K562 (cell line): Measurements from ENCODE around the gene OSBP2.
"Not testable (repeated sequence)": the region's sequence is repeated elsewhere in the genome, so short reads cannot be mapped to it uniquely, and the experiment has no call there.

Source experiments
- ASH1L ChIP-seq: fragments of 450-650 bp; IDR thresholded peaks from 2 replicates; pipeline ENCODE4 v1.6.1; 2018; ENCODE audit warnings: borderline replicate concordance, mild to moderate bottlenecking, low read depth; ENCODE audit not compliant: partially characterized antibody
- HCFC1 ChIP-seq: IDR thresholded peaks from 2 replicates; pipeline ENCODE4 v1.6.1; 2012; ENCODE audit warnings: low read depth, low read length, improper control_type of control experiment
- MNT ChIP-seq, 2 experiments: fragments of 450-650 bp; conservative IDR thresholded peaks; 2 replicates each; pipeline ENCODE4 v1.6.1; 2017; ENCODE audit warnings: mild to moderate bottlenecking in 2 of 2, moderate library complexity in 2 of 2
- NR4A1 ChIP-seq, 2 experiments: fragments of 250-450 bp in 1 of 2; fragments of 450-650 bp in 1 of 2; sonication (Bioruptor Pico) in 1 of 2; IDR thresholded peaks; 2 replicates each; pipeline versions ENCODE4 v1.4.0 to v1.6.1; 2016 to 2020; ENCODE audit warnings: mild to moderate bottlenecking in 2 of 2, missing compliant biosample characterization in 1 of 2, missing genetic modification characterization in 1 of 2, moderate library complexity in 1 of 2
- SPI1 ChIP-seq: IDR thresholded peaks from 2 replicates; pipeline ENCODE4 v1.6.1; 2011; ENCODE audit warnings: low read depth, low read length, control low read depth, borderline replicate concordance
- TGIF2 ChIP-seq: sonication (generic); formaldehyde crosslinking; IDR thresholded peaks from 2 replicates; pipeline ENCODE4 v1.8.1; 2022; ENCODE audit warnings: mild to moderate bottlenecking, missing genetic modification reagents, moderate library complexity
- TF ChIP-seq, protein P1 (sequence below): sonication (generic); formaldehyde crosslinking; IDR thresholded peaks from 2 replicates; pipeline ENCODE4 v1.9.0; 2022; ENCODE audit warnings: mild to moderate bottlenecking, missing genetic modification reagents
- TF ChIP-seq, protein P2 (sequence below): sonication (generic); formaldehyde crosslinking; IDR thresholded peaks from 2 replicates; pipeline ENCODE4 v1.5.0; 2020; ENCODE audit warnings: missing genetic modification reagents
- TF ChIP-seq, protein P3 (sequence below), 3 experiments: IDR thresholded peaks in 2 of 3; conservative IDR thresholded peaks in 1 of 3; 2 replicates each; pipeline ENCODE4 v1.5.1; 2011 to 2012; ENCODE audit warnings: low read length in 3 of 3, mild to moderate bottlenecking in 3 of 3, control low read depth in 2 of 3, improper control_type of control experiment in 1 of 3, inconsistent platforms in 1 of 3, low read depth in 1 of 3, mixed read lengths in 1 of 3, moderate library complexity in 1 of 3; ENCODE audit not compliant: insufficient read depth in 2 of 3
- TF ChIP-seq, protein P4 (sequence below): fragments of 450-650 bp; IDR thresholded peaks from 2 replicates; pipeline ENCODE4 v1.6.1; 2016; ENCODE audit warnings: borderline replicate concordance

GRCh38 chr22:30777146-30777545 lies 82.5 kb downstream of the OSBP2 start:
- TF ChIP-seq, protein P1, sequence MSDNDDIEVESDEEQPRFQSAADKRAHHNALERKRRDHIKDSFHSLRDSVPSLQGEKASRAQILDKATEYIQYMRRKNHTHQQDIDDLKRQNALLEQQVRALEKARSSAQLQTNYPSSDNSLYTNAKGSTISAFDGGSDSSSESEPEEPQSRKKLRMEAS (CRISPR knock-in tag) = not testable (repeated sequence)
- not testable (repeated sequence) for TF ChIP-seq MNT (conservative IDR thresholded peaks at IDR 0.05); NR4A1 (CRISPR knock-in tag; IDR thresholded peaks at IDR 0.05); NR4A1 (tag; IDR thresholded peaks at IDR 0.05); HCFC1; ASH1L; SPI1; TGIF2 (CRISPR knock-in tag)
- TF ChIP-seq, protein P2, sequence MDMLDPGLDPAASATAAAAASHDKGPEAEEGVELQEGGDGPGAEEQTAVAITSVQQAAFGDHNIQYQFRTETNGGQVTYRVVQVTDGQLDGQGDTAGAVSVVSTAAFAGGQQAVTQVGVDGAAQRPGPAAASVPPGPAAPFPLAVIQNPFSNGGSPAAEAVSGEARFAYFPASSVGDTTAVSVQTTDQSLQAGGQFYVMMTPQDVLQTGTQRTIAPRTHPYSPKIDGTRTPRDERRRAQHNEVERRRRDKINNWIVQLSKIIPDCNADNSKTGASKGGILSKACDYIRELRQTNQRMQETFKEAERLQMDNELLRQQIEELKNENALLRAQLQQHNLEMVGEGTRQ = not testable (repeated sequence)
- TF ChIP-seq, protein P3, sequence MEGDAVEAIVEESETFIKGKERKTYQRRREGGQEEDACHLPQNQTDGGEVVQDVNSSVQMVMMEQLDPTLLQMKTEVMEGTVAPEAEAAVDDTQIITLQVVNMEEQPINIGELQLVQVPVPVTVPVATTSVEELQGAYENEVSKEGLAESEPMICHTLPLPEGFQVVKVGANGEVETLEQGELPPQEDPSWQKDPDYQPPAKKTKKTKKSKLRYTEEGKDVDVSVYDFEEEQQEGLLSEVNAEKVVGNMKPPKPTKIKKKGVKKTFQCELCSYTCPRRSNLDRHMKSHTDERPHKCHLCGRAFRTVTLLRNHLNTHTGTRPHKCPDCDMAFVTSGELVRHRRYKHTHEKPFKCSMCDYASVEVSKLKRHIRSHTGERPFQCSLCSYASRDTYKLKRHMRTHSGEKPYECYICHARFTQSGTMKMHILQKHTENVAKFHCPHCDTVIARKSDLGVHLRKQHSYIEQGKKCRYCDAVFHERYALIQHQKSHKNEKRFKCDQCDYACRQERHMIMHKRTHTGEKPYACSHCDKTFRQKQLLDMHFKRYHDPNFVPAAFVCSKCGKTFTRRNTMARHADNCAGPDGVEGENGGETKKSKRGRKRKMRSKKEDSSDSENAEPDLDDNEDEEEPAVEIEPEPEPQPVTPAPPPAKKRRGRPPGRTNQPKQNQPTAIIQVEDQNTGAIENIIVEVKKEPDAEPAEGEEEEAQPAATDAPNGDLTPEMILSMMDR (IDR thresholded peaks at IDR 0.05 in 2 of 3, conservative IDR thresholded peaks at IDR 0.05 in 1 of 3; ENCODE audit: insufficient read depth in 2 of 3, low read depth in 1 of 3, low read length in 3 of 3) = not testable (repeated sequence)
- TF ChIP-seq, protein P4, sequence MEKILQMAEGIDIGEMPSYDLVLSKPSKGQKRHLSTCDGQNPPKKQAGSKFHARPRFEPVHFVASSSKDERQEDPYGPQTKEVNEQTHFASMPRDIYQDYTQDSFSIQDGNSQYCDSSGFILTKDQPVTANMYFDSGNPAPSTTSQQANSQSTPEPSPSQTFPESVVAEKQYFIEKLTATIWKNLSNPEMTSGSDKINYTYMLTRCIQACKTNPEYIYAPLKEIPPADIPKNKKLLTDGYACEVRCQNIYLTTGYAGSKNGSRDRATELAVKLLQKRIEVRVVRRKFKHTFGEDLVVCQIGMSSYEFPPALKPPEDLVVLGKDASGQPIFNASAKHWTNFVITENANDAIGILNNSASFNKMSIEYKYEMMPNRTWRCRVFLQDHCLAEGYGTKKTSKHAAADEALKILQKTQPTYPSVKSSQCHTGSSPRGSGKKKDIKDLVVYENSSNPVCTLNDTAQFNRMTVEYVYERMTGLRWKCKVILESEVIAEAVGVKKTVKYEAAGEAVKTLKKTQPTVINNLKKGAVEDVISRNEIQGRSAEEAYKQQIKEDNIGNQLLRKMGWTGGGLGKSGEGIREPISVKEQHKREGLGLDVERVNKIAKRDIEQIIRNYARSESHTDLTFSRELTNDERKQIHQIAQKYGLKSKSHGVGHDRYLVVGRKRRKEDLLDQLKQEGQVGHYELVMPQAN = not testable (repeated sequence)
